ENCODE results near the gene TECR.

DNA sequence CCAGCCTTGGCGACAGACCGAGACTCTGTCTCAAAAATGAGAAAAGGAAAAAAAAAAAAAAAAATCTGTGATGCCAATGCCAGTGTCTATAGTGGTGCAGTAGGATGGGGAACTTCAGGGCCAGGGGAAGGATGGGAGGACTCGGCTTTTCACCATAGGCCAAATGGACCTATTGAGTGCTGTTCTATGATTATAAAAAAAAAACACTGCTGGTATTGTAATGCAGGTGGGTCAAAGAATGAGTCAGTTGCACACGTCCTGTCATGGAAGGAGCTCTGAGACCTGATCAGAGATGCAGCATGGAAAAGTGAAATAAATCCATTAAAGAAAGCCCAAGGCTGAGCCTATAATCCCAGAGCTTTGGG, 18.2 kb upstream of the TECR start:
- no peak for TF ChIP-seq ZNF263 (CRISPR knock-in tag; IDR thresholded peaks at IDR 0.05)
- TF ChIP-seq ZSCAN30 (CRISPR knock-in tag; IDR thresholded peaks at IDR 0.05) = no peak
- TF ChIP-seq, protein P1, sequence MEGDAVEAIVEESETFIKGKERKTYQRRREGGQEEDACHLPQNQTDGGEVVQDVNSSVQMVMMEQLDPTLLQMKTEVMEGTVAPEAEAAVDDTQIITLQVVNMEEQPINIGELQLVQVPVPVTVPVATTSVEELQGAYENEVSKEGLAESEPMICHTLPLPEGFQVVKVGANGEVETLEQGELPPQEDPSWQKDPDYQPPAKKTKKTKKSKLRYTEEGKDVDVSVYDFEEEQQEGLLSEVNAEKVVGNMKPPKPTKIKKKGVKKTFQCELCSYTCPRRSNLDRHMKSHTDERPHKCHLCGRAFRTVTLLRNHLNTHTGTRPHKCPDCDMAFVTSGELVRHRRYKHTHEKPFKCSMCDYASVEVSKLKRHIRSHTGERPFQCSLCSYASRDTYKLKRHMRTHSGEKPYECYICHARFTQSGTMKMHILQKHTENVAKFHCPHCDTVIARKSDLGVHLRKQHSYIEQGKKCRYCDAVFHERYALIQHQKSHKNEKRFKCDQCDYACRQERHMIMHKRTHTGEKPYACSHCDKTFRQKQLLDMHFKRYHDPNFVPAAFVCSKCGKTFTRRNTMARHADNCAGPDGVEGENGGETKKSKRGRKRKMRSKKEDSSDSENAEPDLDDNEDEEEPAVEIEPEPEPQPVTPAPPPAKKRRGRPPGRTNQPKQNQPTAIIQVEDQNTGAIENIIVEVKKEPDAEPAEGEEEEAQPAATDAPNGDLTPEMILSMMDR (CRISPR knock-in tag; IDR thresholded peaks at IDR 0.05) = no peak
- TF ChIP-seq ZFX (CRISPR knock-in tag; IDR thresholded peaks at IDR 0.05; ENCODE audit: low read depth) = no peak
- TF ChIP-seq MEIS1 (CRISPR knock-in tag; IDR thresholded peaks at IDR 0.05; ENCODE audit: borderline replicate concordance) = no peak
- TF ChIP-seq POLR2A (IDR thresholded peaks at IDR 0.05; ENCODE audit: insufficient read depth in 1 of 2, low read depth in 2 of 2, low read length in 2 of 2) = no peak
- TF ChIP-seq, protein P2, sequence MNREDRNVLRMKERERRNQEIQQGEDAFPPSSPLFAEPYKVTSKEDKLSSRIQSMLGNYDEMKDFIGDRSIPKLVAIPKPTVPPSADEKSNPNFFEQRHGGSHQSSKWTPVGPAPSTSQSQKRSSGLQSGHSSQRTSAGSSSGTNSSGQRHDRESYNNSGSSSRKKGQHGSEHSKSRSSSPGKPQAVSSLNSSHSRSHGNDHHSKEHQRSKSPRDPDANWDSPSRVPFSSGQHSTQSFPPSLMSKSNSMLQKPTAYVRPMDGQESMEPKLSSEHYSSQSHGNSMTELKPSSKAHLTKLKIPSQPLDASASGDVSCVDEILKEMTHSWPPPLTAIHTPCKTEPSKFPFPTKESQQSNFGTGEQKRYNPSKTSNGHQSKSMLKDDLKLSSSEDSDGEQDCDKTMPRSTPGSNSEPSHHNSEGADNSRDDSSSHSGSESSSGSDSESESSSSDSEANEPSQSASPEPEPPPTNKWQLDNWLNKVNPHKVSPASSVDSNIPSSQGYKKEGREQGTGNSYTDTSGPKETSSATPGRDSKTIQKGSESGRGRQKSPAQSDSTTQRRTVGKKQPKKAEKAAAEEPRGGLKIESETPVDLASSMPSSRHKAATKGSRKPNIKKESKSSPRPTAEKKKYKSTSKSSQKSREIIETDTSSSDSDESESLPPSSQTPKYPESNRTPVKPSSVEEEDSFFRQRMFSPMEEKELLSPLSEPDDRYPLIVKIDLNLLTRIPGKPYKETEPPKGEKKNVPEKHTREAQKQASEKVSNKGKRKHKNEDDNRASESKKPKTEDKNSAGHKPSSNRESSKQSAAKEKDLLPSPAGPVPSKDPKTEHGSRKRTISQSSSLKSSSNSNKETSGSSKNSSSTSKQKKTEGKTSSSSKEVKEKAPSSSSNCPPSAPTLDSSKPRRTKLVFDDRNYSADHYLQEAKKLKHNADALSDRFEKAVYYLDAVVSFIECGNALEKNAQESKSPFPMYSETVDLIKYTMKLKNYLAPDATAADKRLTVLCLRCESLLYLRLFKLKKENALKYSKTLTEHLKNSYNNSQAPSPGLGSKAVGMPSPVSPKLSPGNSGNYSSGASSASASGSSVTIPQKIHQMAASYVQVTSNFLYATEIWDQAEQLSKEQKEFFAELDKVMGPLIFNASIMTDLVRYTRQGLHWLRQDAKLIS (CRISPR knock-in tag; IDR thresholded peaks at IDR 0.05) = no peak
- TF ChIP-seq RXRA (CRISPR knock-in tag; IDR thresholded peaks at IDR 0.05) = no peak
- TF ChIP-seq RNF2 (conservative IDR thresholded peaks at IDR 0.05; ENCODE audit: low read depth) = no peak
- TF ChIP-seq ARNT2 (CRISPR knock-in tag; IDR thresholded peaks at IDR 0.05; ENCODE audit: low read depth) = no peak
- no peak for TF ChIP-seq ZNF3 (CRISPR knock-in tag; IDR thresholded peaks at IDR 0.05)
- no peak for TF ChIP-seq POLR2AphosphoS5 (IDR thresholded peaks at IDR 0.05; ENCODE audit: low read depth, low read length)
